Measurements from ENCODE around the gene CDK5RAP2.
"Not testable (repeated sequence)": the region's sequence is repeated elsewhere in the genome, so short reads cannot be mapped to it uniquely, and the experiment has no call there.

The CDK5RAP2 gene

GRCh38 chr9:120505186-120505585, 74.8 kb downstream of the CDK5RAP2 start:
- DNase-seq = no peak

- DNase-seq = no peak
Observed at GRCh38 chr9:120500733-120501132, 79.2 kb downstream of the CDK5RAP2 start.

- DNase-seq = not testable (repeated sequence)
Observed at GRCh38 chr9:120497865-120498264, 82.1 kb downstream of the CDK5RAP2 start.

GRCh38 chr9:120496438-120496837, 83.5 kb downstream of the CDK5RAP2 start:
- DNase-seq = not testable (repeated sequence)

GRCh38 chr9:120490888-120491595, 88.9 kb downstream of the CDK5RAP2 start:
- no peak for DNase-seq

DNA sequence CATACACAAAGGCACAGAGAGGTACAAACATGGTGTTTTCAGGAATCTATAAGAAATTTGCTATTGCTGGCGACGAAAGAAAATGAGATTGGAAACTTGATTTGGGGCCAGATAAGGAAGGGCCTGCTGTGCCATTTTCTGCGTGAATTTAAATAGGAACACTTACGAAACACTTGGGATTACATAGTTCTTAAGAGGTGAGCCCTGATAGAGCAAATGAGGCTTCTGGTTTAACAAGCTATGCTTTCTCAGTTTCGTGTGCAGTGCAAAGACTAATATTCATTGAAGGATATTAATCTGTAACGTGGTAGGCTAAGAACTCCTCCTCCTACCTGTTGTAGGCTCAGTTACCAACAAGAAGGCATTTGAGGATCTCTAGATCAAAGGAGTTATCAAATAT, 93.1 kb downstream of the CDK5RAP2 start:
- DNase-seq = no peak

GRCh38 chr9:120486347-120486746, 93.6 kb downstream of the CDK5RAP2 start:
- no peak for DNase-seq

DNA sequence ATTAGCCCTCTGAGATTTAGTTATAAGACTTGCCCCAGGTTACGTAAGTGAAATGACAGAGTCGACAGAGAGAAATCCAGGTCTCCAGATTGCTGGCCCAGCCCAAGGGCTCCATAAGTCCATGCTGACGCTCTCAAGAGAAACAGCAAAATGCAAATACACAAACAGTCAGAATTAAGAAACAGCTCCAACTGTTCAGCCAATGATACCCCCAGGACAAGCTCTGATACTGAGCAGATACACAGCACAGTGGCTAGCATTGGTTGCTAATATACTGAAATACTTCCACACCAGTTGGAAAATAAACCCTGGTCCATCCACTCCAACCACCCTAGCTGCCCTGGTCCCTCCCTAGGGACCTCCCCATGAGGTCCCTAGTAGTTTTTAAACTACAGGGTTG, 94.2 kb downstream of the CDK5RAP2 start:
- no peak for DNase-seq

GRCh38 chr9:120484162-120484561, 95.8 kb downstream of the CDK5RAP2 start:
- no peak for DNase-seq

- DNase-seq = no peak
Observed at GRCh38 chr9:120482424-120483186, 97.4 kb downstream of the CDK5RAP2 start.

DNA sequence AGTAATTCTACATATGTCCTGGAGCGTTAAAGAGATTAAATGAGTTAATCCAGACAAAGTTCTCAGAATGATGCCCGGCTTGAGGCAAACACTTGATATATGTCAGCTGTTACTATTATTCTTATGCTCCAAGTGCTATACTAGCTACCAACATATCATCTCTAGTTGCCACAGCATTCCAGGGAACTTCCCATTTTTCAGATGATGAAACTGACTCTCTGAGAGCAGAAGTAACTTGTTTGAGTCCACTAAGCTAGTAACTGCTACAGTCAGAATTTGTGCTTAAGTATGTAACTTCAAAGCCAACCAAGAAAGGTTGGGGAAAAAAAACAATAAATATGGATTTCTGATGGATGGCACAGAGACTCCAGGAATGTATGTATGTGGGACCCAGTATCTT, 98.1 kb downstream of the CDK5RAP2 start:
- DNase-seq = no peak

DNA sequence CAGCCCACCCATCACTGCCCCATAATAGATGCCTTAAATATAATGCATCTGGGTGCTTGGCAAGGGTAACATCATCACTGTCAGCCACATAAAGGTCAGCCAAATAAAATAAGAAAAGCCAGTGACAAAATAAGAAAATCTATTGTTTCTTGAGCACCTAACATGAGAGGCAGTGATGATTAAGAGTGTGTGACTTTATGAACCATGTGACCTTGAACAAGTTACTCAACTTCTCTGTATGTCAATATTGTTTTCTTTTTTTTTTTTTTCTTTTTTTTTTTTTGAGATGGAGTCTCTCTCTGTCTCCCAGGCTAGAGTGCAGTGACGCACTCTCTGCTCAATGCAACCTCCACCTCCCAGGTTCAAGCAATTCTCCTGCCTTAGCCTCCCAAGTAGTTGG, 98.7 kb downstream of the CDK5RAP2 start:
- no peak for DNase-seq

GRCh38 chr9:120480707-120481106, 99.3 kb downstream of the CDK5RAP2 start:
- DNase-seq = no peak

- no peak for DNase-seq
Observed at GRCh38 chr9:120478208-120478607, 101.8 kb downstream of the CDK5RAP2 start.

DNA sequence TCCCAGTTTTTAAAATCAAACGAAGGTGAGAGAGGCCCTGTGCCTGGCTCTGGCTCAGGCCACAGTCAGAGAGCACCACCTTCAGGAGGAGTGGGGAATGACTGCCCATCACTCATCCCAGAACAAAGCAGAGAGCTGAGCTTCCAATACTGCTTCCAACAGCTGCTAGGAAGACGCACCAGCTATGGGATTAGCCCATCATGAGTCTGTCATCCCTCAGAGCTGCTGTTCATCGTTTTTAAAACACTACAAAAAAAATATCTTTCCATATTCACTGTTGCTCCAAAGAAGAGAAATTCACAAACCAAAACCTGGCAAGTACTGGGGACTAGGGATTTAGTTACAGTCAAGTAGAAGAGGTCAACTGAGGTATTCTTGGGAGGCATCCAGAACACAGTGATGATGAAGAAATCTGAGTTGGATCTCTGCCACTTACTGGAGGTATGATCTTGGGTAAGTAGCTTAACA, 102.4 kb downstream of the CDK5RAP2 start:
- peak; percentile 9 for DNase-seq

GRCh38 chr9:120475341-120475740, 104.6 kb downstream of the CDK5RAP2 start:
- DNase-seq = no peak

DNA sequence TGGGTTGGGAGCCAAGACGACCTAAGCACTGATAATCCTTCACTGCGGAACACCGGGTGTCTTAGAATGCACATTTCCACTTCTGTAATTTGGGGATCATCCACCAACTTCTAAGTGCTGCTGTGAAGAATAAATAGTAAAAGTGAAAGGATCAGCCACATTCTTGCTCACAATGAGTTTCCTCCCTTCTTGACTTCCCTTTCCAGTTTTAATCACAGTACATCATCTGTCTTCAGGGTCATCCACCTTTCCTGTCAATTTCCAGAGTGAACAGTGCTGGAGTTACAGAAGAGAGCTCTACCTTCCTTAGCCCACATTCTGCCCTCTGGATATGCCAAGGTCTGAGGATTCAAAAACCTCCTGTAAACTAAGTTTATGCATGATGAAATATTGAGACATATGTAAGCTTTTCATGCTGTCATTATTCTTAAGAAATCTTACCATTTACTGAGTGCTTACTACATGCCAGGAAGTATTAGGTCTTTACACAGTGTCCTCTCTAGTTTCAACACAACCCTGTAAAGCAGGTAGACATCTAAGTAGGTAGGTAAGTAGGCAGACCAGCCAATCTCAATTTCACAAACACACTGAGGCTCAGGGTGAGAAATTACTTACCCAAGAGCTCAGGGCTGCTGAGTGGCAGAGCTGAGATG, 105.2 kb downstream of the CDK5RAP2 start:
- DNase-seq = no peak

- no peak for DNase-seq
Observed at GRCh38 chr9:120473608-120474007, 106.4 kb downstream of the CDK5RAP2 start.

DNA sequence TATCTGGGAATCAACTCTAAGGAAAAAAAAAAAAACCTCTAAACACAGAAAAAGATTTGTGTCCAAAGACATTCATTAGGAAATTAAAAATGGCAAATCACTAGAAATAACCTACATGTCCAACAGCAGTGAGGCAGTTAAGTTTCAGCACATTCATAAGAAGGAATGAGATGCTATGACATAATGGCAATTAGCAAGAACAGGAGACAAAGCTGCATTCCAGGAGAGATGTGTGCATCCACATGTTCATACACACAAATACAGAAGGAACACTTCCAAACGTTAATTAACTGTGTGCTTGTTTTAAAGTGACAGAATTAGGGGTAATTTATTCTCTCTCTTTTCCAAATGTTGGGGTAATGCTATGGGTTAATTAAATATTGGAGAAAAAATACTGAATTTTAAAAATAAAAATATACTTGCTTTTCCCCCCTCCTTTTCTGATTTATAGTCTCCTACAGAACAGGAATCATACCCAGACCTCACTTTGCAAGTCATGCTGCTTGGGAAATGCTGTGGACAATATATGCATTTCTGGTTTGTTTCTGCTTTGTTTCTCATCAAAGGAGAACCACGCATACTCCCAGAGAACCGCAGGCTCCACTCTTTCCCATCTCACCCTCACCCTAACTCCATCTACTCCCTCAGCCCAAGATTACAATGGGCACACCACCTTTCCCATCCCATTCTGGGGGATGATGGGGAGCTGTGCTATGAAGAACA, 114.1 kb downstream of the CDK5RAP2 start:
- DNase-seq = no peak

GRCh38 chr9:120464887-120465421, 115.0 kb downstream of the CDK5RAP2 start:
- DNase-seq = no peak

DNA sequence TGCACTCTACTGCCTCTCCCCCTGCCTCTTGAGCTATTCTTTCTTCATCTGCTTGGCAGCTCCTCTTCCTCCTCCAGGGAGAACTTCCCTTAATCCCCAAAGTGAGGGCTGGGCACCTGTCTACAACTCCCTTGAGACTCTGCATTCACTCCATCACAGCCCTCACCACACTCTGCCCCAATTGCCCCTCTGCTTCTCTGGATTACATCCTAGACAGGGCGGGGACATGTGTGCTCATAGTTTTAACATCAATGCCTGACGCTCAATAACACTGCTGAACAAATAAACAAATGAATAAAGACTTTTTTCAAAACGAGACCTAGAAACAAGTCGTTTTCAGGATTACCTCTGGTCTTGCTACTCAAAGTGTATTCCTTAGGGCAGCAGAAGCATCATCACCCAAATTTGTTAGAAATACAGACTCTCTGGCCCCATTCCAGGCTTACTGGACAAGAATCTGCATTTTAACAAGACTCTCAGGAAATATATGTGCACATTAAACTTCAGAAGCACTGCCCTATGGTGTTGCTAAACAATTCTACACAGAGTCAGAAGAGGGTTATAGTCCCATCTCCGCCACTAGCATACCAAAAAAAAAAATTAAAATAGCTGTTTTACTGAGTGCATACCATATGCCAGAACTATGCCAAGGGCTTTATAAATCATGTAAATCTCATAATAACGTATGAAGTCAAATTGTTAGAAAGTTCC, 115.6 kb downstream of the CDK5RAP2 start:
- no peak for DNase-seq

DNA sequence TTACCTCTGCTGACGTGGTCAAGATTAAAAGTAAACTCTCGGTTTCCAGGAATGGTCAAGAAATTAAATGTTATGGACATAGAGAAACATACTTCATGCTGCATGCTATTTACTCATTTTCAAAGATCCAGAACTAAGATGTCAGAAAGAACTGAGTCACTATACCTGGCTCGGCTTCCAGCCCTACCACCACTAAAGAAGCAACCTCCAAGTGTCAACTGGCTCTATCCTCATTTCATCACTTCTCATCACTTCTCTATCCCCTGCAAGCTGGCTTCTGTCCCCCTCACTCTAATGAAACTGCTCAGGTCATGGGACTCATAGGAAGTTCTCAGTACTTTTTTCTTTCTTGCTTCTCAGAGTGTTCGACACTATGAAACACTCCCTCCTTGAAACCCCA, 116.2 kb downstream of the CDK5RAP2 start:
- DNase-seq = no peak

Measured in RPMI8226 (cell line).